Keratinocyte (primary cell): Measurements from ENCODE around the gene EGLN3. TPM values are rescaled to one million over a fixed set of nuclear protein-coding genes. Genes with fewer than 3 reads are reported as not detected.

Experiments used
- DNase-seq: peaks from one replicate; pipeline ENCODE4 v3.0.0-alpha.2; 2011; ENCODE audit warnings: low read depth, missing footprints, low spot score
- FAIRE-seq: peaks from 2 replicates; lab custom pipeline; 2011; peaks lifted over from hg19 to GRCh38; lab: Jason Lieb, UNC
- H2AFZ ChIP-seq: 2 replicates; pipeline ENCODE4 v1.6.0; 2012; ENCODE audit warnings: low read length, control low read depth, inconsistent platforms; ENCODE audit not compliant: control insufficient read depth
- H3K27ac ChIP-seq: 2 replicates; pipeline ENCODE4 v1.5.1; 2011; ENCODE audit warnings: low read length; ENCODE audit not compliant: control insufficient read depth, insufficient read depth
- H3K27me3 ChIP-seq: 3 replicates; pipeline ENCODE4 v1.6.0; 2011; ENCODE audit warnings: low read length; ENCODE audit not compliant: control insufficient read depth, insufficient read depth; ENCODE audit errors: extremely low read depth
- H3K36me3 ChIP-seq, 2 experiments: 2 replicates in 1 of 2; 3 replicates in 1 of 2; pipeline ENCODE4 v1.5.1; 2011; ENCODE audit warnings: low read length in 2 of 2, mild to moderate bottlenecking in 1 of 2; ENCODE audit not compliant: control insufficient read depth in 2 of 2, insufficient read depth in 2 of 2; ENCODE audit errors: extremely low read depth in 1 of 2
- H3K4me1 ChIP-seq: 3 replicates; pipeline ENCODE4 v1.5.1; 2011; ENCODE audit warnings: low read length; ENCODE audit not compliant: control insufficient read depth, insufficient read depth; ENCODE audit errors: extremely low read depth
- H3K4me2 ChIP-seq: 3 replicates; pipeline ENCODE4 v1.6.0; 2011; ENCODE audit warnings: low read depth, low read length; ENCODE audit not compliant: control insufficient read depth, insufficient read depth; ENCODE audit errors: extremely low read depth
- H3K4me3 ChIP-seq, 3 experiments: fragments of 200-600 bp in 1 of 3; sonication (generic) in 1 of 3; 2 replicates in 2 of 3; 3 replicates in 1 of 3; pipeline ENCODE4 v1.5.1; 2011 to 2016; ENCODE audit warnings: low read length in 3 of 3, mild to moderate bottlenecking in 3 of 3, control low read depth in 2 of 3, inconsistent platforms in 1 of 3, low read depth in 1 of 3, mixed read lengths in 1 of 3, mixed run types in 1 of 3, moderate library complexity in 1 of 3; ENCODE audit not compliant: control insufficient read depth in 2 of 3, insufficient read depth in 2 of 3; ENCODE audit errors: extremely low read depth in 1 of 3
- H3K79me2 ChIP-seq: 2 replicates; pipeline ENCODE4 v1.6.0; 2012; ENCODE audit warnings: low read length; ENCODE audit not compliant: control insufficient read depth, insufficient read depth
- H3K9ac ChIP-seq: 3 replicates; pipeline ENCODE4 v1.6.0; 2011; ENCODE audit warnings: low read length; ENCODE audit not compliant: control insufficient read depth, insufficient read depth; ENCODE audit errors: extremely low read depth
- H3K9me1 ChIP-seq: 3 replicates; pipeline ENCODE4 v1.6.0; 2011; ENCODE audit warnings: low read length; ENCODE audit not compliant: control insufficient read depth, insufficient read depth; ENCODE audit errors: extremely low read depth
- H3K9me3 ChIP-seq: 2 replicates; pipeline ENCODE4 v1.5.1; 2012; ENCODE audit warnings: low read depth, low read length; ENCODE audit not compliant: control insufficient read depth
- H4K20me1 ChIP-seq: 3 replicates; pipeline ENCODE4 v1.6.0; 2011; ENCODE audit warnings: low read length; ENCODE audit not compliant: control insufficient read depth, insufficient read depth; ENCODE audit errors: extremely low read depth
- CTCF ChIP-seq, 3 experiments: IDR thresholded peaks in 1 of 3; conservative IDR thresholded peaks in 1 of 3; optimal IDR thresholded peaks in 1 of 3; 2 replicates in 2 of 3; 3 replicates in 1 of 3; pipeline versions ENCODE3 to v1.5.1; 2011; ENCODE audit warnings: low read length in 3 of 3, mild to moderate bottlenecking in 3 of 3, moderate library complexity in 2 of 3, control low read depth in 1 of 3, inconsistent platforms in 1 of 3; ENCODE audit not compliant: insufficient read depth in 2 of 3; ENCODE audit errors: extremely low read depth in 1 of 3
- EZH2 ChIP-seq: IDR thresholded peaks from one replicate; pipeline ENCODE4 v1.6.1; 2012; ENCODE audit warnings: inconsistent platforms, mild to moderate bottlenecking, low read length, moderate library complexity
- dilution Hi-C: fragments of 300-500 bp; cut with MboI; formaldehyde crosslinking; loops from one replicate; pipeline ENCODE4 v1.7.0; 2020; ENCODE audit warnings: low sequenced_read_pairs; ENCODE audit not compliant: extremely low pct_ligation_motif_present
- polyA plus RNA-seq, 5 experiments: library from polyadenylated mRNA; depleted of rRNA in 3 of 5; stranded (reverse) in 3 of 5; stranded (forward) in 1 of 5; unstranded in 1 of 5; fragments of >200 nt; gene quantifications; 1 replicate in 1 of 5; 2 replicates in 3 of 5; 3 replicates in 1 of 5; pipeline versions ENCODE4 v1.2.1 to v1.2.3, GENCODE V29; 2011 to 2012; ENCODE audit warnings: missing spikeins in 2 of 5, low read depth in 1 of 5, low replicate concordance in 1 of 5

EGLN3 gene
- polyA plus RNA-seq, 1 donor (not counting 4 experiments of a cell fraction or from before 2014, with no cell fraction given) = 9.3 TPM

GRCh38 chr14:33952541-33952940 is 1.7 kb upstream of the EGLN3 start:
- H3K27ac ChIP-seq = no peak overlapping the region
- FAIRE-seq = no peak
- no peaks in the 10 kb centered on the region for H3K9me1 ChIP-seq
- DNase-seq = no peak
- H3K9me3 ChIP-seq = no peaks in the 10 kb centered on the region
- peaks cover 18% of the 10 kb centered on the region for H3K4me1 ChIP-seq
- TF ChIP-seq CTCF (optimal IDR thresholded peaks at IDR 0.05 in 1 of 3, IDR thresholded peaks at IDR 0.05 in 1 of 3, conservative IDR thresholded peaks at IDR 0.05 in 1 of 3; ENCODE audit: extremely low read depth in 1 of 3, insufficient read depth in 2 of 3, low read length in 3 of 3) (no peak), EZH2 (no peak)
- H3K4me3 ChIP-seq = no peak overlapping the region
- H3K4me2 ChIP-seq = no peak overlapping the region
- H3K79me2 ChIP-seq = no peaks in the 10 kb centered on the region
- no peaks in the 10 kb centered on the region for H3K36me3 ChIP-seq
- H3K27me3 ChIP-seq = peaks cover 24% of the 10 kb centered on the region
- no peak overlapping the region for H3K9ac ChIP-seq
- no peaks in the 10 kb centered on the region for H4K20me1 ChIP-seq
- dilution Hi-C loops = no loop called here
- H2AFZ ChIP-seq = no peak overlapping the region

DNA sequence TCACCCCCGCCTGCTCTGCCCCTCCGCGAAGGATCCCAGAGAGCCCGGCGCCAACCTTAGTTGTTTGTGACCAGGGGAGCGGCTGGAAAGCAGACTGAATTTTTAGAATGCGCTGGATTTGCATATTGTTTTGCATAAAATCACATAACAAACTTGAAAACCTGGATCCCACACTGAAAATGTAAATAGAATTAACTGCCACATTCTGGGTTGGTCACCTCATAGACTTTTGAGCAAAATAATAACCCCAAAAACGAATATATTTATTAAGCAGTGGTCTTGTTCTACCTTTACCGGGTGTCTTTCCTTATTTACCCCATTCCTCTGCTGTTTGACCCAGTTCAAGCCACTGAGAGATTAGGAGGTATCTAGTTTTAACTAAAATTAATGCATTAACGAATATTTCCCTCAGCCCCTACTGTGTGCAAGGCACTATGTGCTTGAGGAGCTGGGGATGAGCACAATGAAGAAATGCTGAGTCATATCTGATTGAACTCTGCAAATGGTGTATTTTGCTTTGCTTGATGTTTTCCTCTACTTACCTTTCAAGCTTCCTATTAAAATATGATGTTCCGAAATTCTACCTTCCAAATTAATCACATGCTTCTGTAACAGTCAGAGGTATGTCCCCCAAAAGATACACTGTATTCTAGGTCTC is 438 bp upstream of the EGLN3 start:
- peaks cover 18% of the 10 kb centered on the region for H3K4me1 ChIP-seq
- no peaks in the 10 kb centered on the region for H3K79me2 ChIP-seq
- peaks cover 24% of the 10 kb centered on the region for H3K27me3 ChIP-seq
- no peaks in the 10 kb centered on the region for H3K9me1 ChIP-seq
- peak overlapping the region; percentile 89 for H3K4me2 ChIP-seq
- H4K20me1 ChIP-seq = no peaks in the 10 kb centered on the region
- no peak for TF ChIP-seq CTCF (optimal IDR thresholded peaks at IDR 0.05 in 1 of 3, IDR thresholded peaks at IDR 0.05 in 1 of 3, conservative IDR thresholded peaks at IDR 0.05 in 1 of 3; ENCODE audit: extremely low read depth in 1 of 3, insufficient read depth in 2 of 3, low read length in 3 of 3)
- H2AFZ ChIP-seq = peak overlapping the region; percentile 91
- H3K9ac ChIP-seq = peak overlapping the region; percentile 71
- no peak for FAIRE-seq
- dilution Hi-C loops = no loop called here
- DNase-seq = no peak
- H3K9me3 ChIP-seq = no peaks in the 10 kb centered on the region
- H3K27ac ChIP-seq = no peak overlapping the region
- H3K4me3 ChIP-seq = peak overlapping the region; percentile 65 to 75 (median 73)
- no peaks in the 10 kb centered on the region for H3K36me3 ChIP-seq
